ENCODE data around the gene PCID2. TPM values are rescaled to one million over a fixed set of nuclear protein-coding genes. Genes with fewer than 3 reads are reported as not detected.

Gene PCID2
- total RNA-seq, 4 donors from 2014 or later = 21.0 to 47.9 (median 33.6) TPM

GRCh38 chr13:113152691-113152983 is 55.8 kb downstream of the PCID2 start:
- Histone ChIP-seq H3K27ac (peak overlapping the region in 2 of 4 donors; percentile 74 to 80), H3K4me3 (peak overlapping the region; percentile 29 to 68 (median 50)), H3K9me3 (no peaks in the 10 kb centered on the region), H3K36me3 (no peaks in the 10 kb centered on the region), H3K27me3 (peaks cover 0 to 20% (median 0%) of the 10 kb centered on the region in 4 donors), H3K4me1 (peaks cover 12 to 26% (median 15%) of the 10 kb centered on the region in 3 donors)
- DNase-seq = no peak
- 16 to 33% methylated on average over 2 of the region's 2 CpGs for WGBS, 2 donors
- intact Hi-C loops (cut with DNase I) = loop anchor here (5.0 kb wide), 1 partner anchor 210 kb away; no protein-coding TSS in a partner anchor
- no peak for TF ChIP-seq POLR2A (IDR thresholded peaks at IDR 0.05)
- TF ChIP-seq CTCF (IDR thresholded peaks at IDR 0.05) = no peak

- Histone ChIP-seq H3K27ac (no peak overlapping the region), H3K27me3 (peaks cover 0 to 20% (median 0%) of the 10 kb centered on the region in 4 donors), H3K9me3 (no peaks in the 10 kb centered on the region), H3K4me1 (peaks cover 12 to 26% (median 15%) of the 10 kb centered on the region in 3 donors), H3K4me3 (peak overlapping the region in 1 of 4 donors; percentile 68), H3K36me3 (no peaks in the 10 kb centered on the region)
- intact Hi-C loops (cut with DNase I) = loop anchor here (5.0 kb wide), 1 partner anchor 210 kb away; no protein-coding TSS in a partner anchor
- no peak for DNase-seq
- no peak for TF ChIP-seq POLR2A (IDR thresholded peaks at IDR 0.05)
- no peak for TF ChIP-seq CTCF (IDR thresholded peaks at IDR 0.05)
- 58 to 68% methylated on average over 16 to 20 of the region's 28 CpGs for WGBS, 2 donors
Measured at GRCh38 chr13:113151745-113152690, 56.5 kb downstream of the PCID2 start.

- H3K4me3 ChIP-seq = no peak overlapping the region
- no peak for DNase-seq
- no peaks in the 10 kb centered on the region for H3K9me3 ChIP-seq
- H3K27ac ChIP-seq = no peak overlapping the region
- intact Hi-C loops (cut with DNase I) = loop anchor here (5.0 kb wide), 1 partner anchor 208 kb away; no protein-coding TSS in a partner anchor
- H3K36me3 ChIP-seq = no peaks in the 10 kb centered on the region
- WGBS, 2 donors = 90% methylated on average over 1 to 16 of the region's 31 CpGs
- TF ChIP-seq POLR2A (IDR thresholded peaks at IDR 0.05) = no peak
- no peak for TF ChIP-seq CTCF (IDR thresholded peaks at IDR 0.05)
- H3K27me3 ChIP-seq = peaks cover 0 to 20% (median 0%) of the 10 kb centered on the region in 4 donors
- H3K4me1 ChIP-seq = peaks cover 12 to 26% (median 15%) of the 10 kb centered on the region in 3 donors
Measured at GRCh38 chr13:113150550-113151365, 57.7 kb downstream of the PCID2 start.

- intact Hi-C loops (cut with DNase I) = loop anchor here (5.0 kb wide), 1 partner anchor 208 kb away; no protein-coding TSS in a partner anchor
- Histone ChIP-seq H3K27me3 (peaks cover 0 to 20% (median 0%) of the 10 kb centered on the region in 4 donors), H3K4me3 (no peak overlapping the region), H3K4me1 (peaks cover 12 to 26% (median 15%) of the 10 kb centered on the region in 3 donors), H3K27ac (no peak overlapping the region), H3K36me3 (no peaks in the 10 kb centered on the region), H3K9me3 (no peaks in the 10 kb centered on the region)
- no peak for TF ChIP-seq CTCF (IDR thresholded peaks at IDR 0.05)
- no peak for TF ChIP-seq POLR2A (IDR thresholded peaks at IDR 0.05)
- DNase-seq = no peak
- 87 to 88% methylated on average over 12 to 13 of the region's 26 CpGs for WGBS, 2 donors
Measured at GRCh38 chr13:113149711-113150549, 58.5 kb downstream of the PCID2 start.
